Measurements from ENCODE around the gene TRPM3. TPM values are rescaled to one million over a fixed set of nuclear protein-coding genes. Genes with fewer than 3 reads are reported as not detected.

Gene TRPM3
- polyA plus RNA-seq, 2 of the 4 experiments (the other 2 are of a cell fraction) = not detected

DNA sequence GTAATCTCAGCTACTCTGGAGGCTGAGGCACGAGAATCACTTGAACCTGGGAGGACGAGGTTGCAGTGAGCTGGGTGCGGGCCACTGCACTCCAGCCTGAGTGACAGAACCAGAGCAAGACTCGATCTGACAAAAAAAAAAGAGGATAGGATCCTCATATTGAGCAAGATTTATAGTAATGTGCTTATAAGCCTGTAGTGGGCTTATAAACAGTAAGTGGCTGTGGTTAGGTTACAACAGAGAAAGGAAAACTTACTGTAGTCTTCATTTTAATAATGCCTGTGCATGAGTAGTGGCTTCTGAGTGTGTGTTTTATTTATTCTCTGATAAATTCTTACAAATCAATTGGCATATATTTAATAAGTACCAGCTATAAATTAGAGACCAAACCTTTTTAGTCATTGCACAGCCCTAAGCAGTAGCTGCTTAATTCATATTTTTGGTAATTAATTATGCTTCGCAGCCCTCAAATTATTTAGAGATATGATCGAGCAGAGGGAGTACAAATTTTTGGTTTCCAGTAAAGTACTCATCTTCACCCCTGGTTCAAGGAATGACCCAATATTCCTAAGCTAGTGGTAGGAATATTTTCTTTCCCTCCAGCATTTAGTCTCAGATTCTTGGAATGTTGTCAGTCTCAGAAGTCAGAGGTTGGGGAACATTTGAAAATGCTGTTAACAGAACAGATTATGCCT lies 633.2 kb downstream of the TRPM3 start (continued):
- TF ChIP-seq ELK1 (IDR thresholded peaks at IDR 0.05; ENCODE audit: low read depth, low read length) (no peak), NR3C1 (IDR thresholded peaks at IDR 0.05) (no peak)
- TF ChIP-seq, protein P1, sequence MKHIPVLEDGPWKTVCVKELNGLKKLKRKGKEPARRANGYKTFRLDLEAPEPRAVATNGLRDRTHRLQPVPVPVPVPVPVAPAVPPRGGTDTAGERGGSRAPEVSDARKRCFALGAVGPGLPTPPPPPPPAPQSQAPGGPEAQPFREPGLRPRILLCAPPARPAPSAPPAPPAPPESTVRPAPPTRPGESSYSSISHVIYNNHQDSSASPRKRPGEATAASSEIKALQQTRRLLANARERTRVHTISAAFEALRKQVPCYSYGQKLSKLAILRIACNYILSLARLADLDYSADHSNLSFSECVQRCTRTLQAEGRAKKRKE (CRISPR knock-in tag; IDR thresholded peaks at IDR 0.05; ENCODE audit: low read depth) = no peak

- WGBS (ENCODE audit: missing lambda C conversion rate) = 69% methylated on average over 3 of the region's 3 CpGs
These were observed 635.3 kb downstream of the TRPM3 start for GRCh38 chr9:70486127-70486526.

More at GRCh38 chr9:70486127-70486526, 635.3 kb downstream of the TRPM3 start:
- peaks cover 3% of the 10 kb centered on the region; the same call in 1 of the 3 replicates for H3K4me1 ChIP-seq
- no peak overlapping the region for H3K4me3 ChIP-seq
- POLR2A ChIA-PET = no interaction called here
- H3K9me3 ChIP-seq = no peaks in the 10 kb centered on the region
- TF ChIP-seq TFCP2L1 (CRISPR knock-in tag; IDR thresholded peaks at IDR 0.05) = no peak
- no peak for TF ChIP-seq HES2 (IDR thresholded peaks at IDR 0.05)
- TF ChIP-seq RFX5 (IDR thresholded peaks at IDR 0.05) = no peak
- no peak for TF ChIP-seq SREBF2 (IDR thresholded peaks at IDR 0.05)
- TF ChIP-seq JUNB (IDR thresholded peaks at IDR 0.05) = no peak
- no peak for TF ChIP-seq KDM1A (IDR thresholded peaks at IDR 0.05; ENCODE audit: low read depth)
- TF ChIP-seq POLR2A (IDR thresholded peaks at IDR 0.05; ENCODE audit: low read length) = no peak
- TF ChIP-seq ESRRA (IDR thresholded peaks at IDR 0.05; ENCODE audit: borderline replicate concordance, low read length) = no peak
- TF ChIP-seq SMC3 (IDR thresholded peaks at IDR 0.05) = no peak
- no peak for TF ChIP-seq REST (IDR thresholded peaks at IDR 0.05)
- no peak for TF ChIP-seq TP53 (CRISPR knock-in tag; IDR thresholded peaks at IDR 0.05)
- TF ChIP-seq, protein P2, sequence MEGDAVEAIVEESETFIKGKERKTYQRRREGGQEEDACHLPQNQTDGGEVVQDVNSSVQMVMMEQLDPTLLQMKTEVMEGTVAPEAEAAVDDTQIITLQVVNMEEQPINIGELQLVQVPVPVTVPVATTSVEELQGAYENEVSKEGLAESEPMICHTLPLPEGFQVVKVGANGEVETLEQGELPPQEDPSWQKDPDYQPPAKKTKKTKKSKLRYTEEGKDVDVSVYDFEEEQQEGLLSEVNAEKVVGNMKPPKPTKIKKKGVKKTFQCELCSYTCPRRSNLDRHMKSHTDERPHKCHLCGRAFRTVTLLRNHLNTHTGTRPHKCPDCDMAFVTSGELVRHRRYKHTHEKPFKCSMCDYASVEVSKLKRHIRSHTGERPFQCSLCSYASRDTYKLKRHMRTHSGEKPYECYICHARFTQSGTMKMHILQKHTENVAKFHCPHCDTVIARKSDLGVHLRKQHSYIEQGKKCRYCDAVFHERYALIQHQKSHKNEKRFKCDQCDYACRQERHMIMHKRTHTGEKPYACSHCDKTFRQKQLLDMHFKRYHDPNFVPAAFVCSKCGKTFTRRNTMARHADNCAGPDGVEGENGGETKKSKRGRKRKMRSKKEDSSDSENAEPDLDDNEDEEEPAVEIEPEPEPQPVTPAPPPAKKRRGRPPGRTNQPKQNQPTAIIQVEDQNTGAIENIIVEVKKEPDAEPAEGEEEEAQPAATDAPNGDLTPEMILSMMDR (IDR thresholded peaks at IDR 0.05) = no peak
- no peak for TF ChIP-seq ZNF302 (CRISPR knock-in tag; IDR thresholded peaks at IDR 0.05)
- no peak for TF ChIP-seq PBX3 (IDR thresholded peaks at IDR 0.05)
- no peak for TF ChIP-seq CBX8 (IDR thresholded peaks at IDR 0.05)
- no peak for TF ChIP-seq PHF8 (IDR thresholded peaks at IDR 0.05; ENCODE audit: borderline replicate concordance, low read depth)
- no peak for TF ChIP-seq HOXA7 (CRISPR knock-in tag; IDR thresholded peaks at IDR 0.05)
- TF ChIP-seq MAX (IDR thresholded peaks at IDR 0.05) = no peak
- no peak for TF ChIP-seq EHMT2 (IDR thresholded peaks at IDR 0.05; ENCODE audit: low read depth)
- no peak for FAIRE-seq
- H3K27ac ChIP-seq = no peak overlapping the region; a peak in 1 of 6 replicates
- DNase-seq (ENCODE audit: low read depth in 1 of 2, low spot score in 1 of 2) = no peak
- ATAC-seq = no peak
- CTCF ChIA-PET = interaction anchor here (0.6 to 1.7 kb wide), 4 partner anchors 14 to 80 kb away, joined by 3 to 5 read pairs (median 3); no protein-coding TSS in a partner anchor
- H3K4me2 ChIP-seq = no peak overlapping the region

All from A549 (cell line).